Heart left ventricle (tissue), 13 donors: ENCODE results near the gene DNAI2.

ENCODE experiments used
- POLR2A ChIP-seq, 2 donors: fragments of 450-650 bp; IDR thresholded peaks; one replicate each; pipeline ENCODE4 v1.6.1; 2017; ENCODE audit warnings: antibody characterized with exemption in 2 of 2, mild to moderate bottlenecking in 2 of 2, moderate library complexity in 2 of 2
- TF ChIP-seq, protein P1 (sequence below), 12 donors: fragments of 200-600 bp; sonication (generic) in 4 of 12; IDR thresholded peaks; one replicate each; pipeline versions ENCODE4 v1.5.0 to v1.8.0; 2018 to 2022; ENCODE audit warnings: antibody characterized with exemption in 12 of 12, mild to moderate bottlenecking in 5 of 12
- donor health status: ischemic (EF 13 %, LVEDD 7.1; RV severe dilation, severe dysfunction).
- donor health status: DM: no; HTN: yes; CAD: no.
- donor health status: DM: no; HTN: no; CAD: no.
- donor health status: ischemic (EF 25% LVEDD 6.9; RV normal size, moderate dysfunction).
- donor health status: ischemic (EF 25% LVEDD 5.7; RV mildly dilated, moderate dysfunction).
- donor health status: ischemic (EF 35%, LVEDD 5.7; RV mildly dilated, moderate dysfunction).
- donor health status: nonischemic (EF 11% LVEDD 7.7; RV severe dilation, severe dysfunction).
- donor health status: DM: yes; HTN: yes; CAD: no.
- donor health status: PGD.
- donor health status: ischemic (EF 29% LVEDD 5.4; RV normal size, mild dysfunction).
- donor health status: nonischemic (EF 23%, LVEDD 6.1; RV moderate dilation, normal function).

DNA sequence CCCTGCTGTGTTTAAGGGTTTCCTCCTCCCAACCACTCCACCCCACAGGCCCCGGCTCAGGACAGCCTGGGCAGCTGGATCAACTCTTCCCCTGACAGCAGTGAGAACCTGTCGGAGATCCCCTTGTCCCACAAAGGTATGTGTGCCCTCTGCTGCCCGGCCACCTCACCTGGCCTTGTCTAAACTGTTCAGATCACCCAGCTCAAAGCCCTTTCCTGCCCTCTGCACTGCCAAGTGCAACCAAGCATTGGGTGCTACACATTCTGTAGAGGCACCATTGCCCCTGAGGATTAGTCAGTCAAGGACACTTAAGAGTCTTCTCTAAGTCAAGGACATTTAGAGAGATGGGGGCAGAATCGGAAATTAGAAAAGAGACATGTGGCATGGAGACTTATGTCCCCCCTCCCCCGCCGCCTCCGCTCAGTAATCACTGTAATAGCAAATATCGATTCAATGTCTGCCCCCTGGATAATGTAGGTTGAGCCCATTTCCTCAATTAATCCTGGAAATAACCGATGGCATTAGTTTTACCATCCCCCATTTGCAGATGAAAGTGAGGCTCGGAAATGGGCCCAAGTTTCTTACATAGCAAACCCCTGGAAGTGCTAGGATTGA is 79.5 kb downstream of the DNAI2 start:
- TF ChIP-seq, protein P1, sequence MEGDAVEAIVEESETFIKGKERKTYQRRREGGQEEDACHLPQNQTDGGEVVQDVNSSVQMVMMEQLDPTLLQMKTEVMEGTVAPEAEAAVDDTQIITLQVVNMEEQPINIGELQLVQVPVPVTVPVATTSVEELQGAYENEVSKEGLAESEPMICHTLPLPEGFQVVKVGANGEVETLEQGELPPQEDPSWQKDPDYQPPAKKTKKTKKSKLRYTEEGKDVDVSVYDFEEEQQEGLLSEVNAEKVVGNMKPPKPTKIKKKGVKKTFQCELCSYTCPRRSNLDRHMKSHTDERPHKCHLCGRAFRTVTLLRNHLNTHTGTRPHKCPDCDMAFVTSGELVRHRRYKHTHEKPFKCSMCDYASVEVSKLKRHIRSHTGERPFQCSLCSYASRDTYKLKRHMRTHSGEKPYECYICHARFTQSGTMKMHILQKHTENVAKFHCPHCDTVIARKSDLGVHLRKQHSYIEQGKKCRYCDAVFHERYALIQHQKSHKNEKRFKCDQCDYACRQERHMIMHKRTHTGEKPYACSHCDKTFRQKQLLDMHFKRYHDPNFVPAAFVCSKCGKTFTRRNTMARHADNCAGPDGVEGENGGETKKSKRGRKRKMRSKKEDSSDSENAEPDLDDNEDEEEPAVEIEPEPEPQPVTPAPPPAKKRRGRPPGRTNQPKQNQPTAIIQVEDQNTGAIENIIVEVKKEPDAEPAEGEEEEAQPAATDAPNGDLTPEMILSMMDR (IDR thresholded peaks at IDR 0.05) = no peak
- TF ChIP-seq POLR2A (IDR thresholded peaks at IDR 0.05) = no peak
